Progenitor cell of endocrine pancreas (in vitro differentiated cells): ENCODE data around the gene CSAD. TPM values are rescaled to one million over a fixed set of nuclear protein-coding genes. Genes with fewer than 3 reads are reported as not detected.

Source experiments
- DNase-seq: peaks from one replicate; pipeline ENCODE4 v3.0.0; 2021; ENCODE audit warnings: low spot score; ENCODE audit not compliant: unreplicated experiment
- H3K27ac Mint-ChIP-seq: 2 replicates; pipeline ENCODE4 v1.8.0; 2021; ENCODE audit warnings: mild to moderate bottlenecking, moderate library complexity, mixed read lengths
- H3K27me3 Mint-ChIP-seq: 2 replicates; pipeline ENCODE4 v1.8.0; 2021; ENCODE audit warnings: mixed read lengths
- H3K36me3 Mint-ChIP-seq: 2 replicates; pipeline ENCODE4 v1.8.0; 2022; ENCODE audit warnings: mixed read lengths; ENCODE audit not compliant: insufficient read depth
- H3K4me1 Mint-ChIP-seq: 2 replicates; pipeline ENCODE4 v1.8.0; 2021; ENCODE audit warnings: low read depth, mixed read lengths
- H3K4me3 Mint-ChIP-seq: 2 replicates; pipeline ENCODE4 v1.8.0; 2021; ENCODE audit warnings: low read depth, mild to moderate bottlenecking, moderate library complexity, mixed read lengths
- H3K9me3 Mint-ChIP-seq: 2 replicates; pipeline ENCODE4 v1.8.0; 2021; ENCODE audit warnings: low read depth, mixed read lengths
- total RNA-seq: library from RNA; stranded (reverse); gene quantifications from 2 replicates; pipeline ENCODE4 v1.2.1, GENCODE V29; 2021
- TF ChIP-seq, protein P1 (sequence below): fragments of 200-600 bp; sonication (generic); IDR thresholded peaks from one replicate; pipeline ENCODE4 v1.5.0; 2021; ENCODE audit warnings: antibody characterized with exemption, mild to moderate bottlenecking; ENCODE audit not compliant: unreplicated experiment

Gene CSAD
- total RNA-seq, 1 donor from 2014 or later = 58.6 TPM

DNA sequence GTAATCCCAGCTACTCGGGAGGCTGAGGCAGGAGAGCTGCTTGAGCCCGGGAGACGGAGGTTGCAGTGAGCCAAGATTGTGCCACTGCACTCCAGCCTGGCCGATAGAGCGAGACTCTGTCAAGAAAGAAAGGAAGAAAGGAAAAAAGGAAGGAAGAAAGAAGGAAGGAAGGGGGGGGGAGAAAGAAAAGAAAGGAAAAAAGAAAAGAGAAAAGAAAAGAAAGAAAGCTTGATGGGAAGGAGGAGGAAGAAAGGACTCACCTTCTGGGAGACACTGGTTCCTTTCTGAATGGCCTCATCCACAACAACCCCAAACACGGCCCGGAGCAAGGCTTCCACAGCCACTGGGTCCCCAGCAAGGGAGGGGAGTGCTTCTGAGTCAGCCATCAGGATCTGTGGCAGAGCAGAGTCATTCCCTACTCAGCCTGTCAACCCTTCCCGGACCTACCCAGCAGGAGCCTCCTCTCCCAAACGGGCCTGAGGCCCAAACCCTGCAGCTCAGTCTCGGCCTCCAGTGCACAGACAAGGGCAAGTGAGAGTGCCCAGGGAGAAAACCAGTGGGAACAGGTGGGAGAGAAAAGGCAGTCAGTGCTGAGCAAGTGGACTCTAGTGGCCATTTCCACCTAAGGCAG lies 7.5 kb downstream of the CSAD start:
- H3K27me3 Mint-ChIP-seq = no peaks in the 10 kb centered on the region
- TF ChIP-seq, protein P1, sequence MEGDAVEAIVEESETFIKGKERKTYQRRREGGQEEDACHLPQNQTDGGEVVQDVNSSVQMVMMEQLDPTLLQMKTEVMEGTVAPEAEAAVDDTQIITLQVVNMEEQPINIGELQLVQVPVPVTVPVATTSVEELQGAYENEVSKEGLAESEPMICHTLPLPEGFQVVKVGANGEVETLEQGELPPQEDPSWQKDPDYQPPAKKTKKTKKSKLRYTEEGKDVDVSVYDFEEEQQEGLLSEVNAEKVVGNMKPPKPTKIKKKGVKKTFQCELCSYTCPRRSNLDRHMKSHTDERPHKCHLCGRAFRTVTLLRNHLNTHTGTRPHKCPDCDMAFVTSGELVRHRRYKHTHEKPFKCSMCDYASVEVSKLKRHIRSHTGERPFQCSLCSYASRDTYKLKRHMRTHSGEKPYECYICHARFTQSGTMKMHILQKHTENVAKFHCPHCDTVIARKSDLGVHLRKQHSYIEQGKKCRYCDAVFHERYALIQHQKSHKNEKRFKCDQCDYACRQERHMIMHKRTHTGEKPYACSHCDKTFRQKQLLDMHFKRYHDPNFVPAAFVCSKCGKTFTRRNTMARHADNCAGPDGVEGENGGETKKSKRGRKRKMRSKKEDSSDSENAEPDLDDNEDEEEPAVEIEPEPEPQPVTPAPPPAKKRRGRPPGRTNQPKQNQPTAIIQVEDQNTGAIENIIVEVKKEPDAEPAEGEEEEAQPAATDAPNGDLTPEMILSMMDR = no peak
- DNase-seq = no peak
- H3K27ac Mint-ChIP-seq = no peak overlapping the region
- peaks cover 11% of the 10 kb centered on the region for H3K4me1 Mint-ChIP-seq
- H3K36me3 Mint-ChIP-seq = no peaks in the 10 kb centered on the region
- H3K4me3 Mint-ChIP-seq = no peak overlapping the region
- no peaks in the 10 kb centered on the region for H3K9me3 Mint-ChIP-seq

DNA sequence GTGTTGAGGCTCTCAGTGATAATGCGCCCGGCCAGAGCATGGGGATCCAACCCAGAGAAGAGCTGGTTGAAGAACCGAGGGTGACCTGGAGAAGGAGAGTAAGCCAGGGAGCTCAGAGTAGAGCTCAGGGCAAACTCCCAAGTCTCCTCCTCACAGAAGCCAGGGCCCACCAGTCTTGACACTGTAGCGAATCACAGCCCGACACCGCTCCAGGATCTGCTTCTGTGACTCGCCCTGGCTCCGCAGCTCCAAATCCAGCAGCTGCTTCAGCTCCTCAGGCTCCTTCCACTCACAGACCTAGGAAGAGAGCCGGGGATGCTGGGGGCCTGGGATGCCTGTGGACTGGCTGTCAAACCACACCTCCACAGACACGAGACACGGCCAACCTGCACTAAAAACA lies 8.4 kb downstream of the CSAD start:
- no peak for DNase-seq
- TF ChIP-seq, protein P1 = no peak
- peaks cover 11% of the 10 kb centered on the region for H3K4me1 Mint-ChIP-seq
- H3K36me3 Mint-ChIP-seq = peaks cover 1% of the 10 kb centered on the region
- no peaks in the 10 kb centered on the region for H3K9me3 Mint-ChIP-seq
- no peak overlapping the region for H3K4me3 Mint-ChIP-seq
- H3K27me3 Mint-ChIP-seq = no peaks in the 10 kb centered on the region
- no peak overlapping the region for H3K27ac Mint-ChIP-seq

DNA sequence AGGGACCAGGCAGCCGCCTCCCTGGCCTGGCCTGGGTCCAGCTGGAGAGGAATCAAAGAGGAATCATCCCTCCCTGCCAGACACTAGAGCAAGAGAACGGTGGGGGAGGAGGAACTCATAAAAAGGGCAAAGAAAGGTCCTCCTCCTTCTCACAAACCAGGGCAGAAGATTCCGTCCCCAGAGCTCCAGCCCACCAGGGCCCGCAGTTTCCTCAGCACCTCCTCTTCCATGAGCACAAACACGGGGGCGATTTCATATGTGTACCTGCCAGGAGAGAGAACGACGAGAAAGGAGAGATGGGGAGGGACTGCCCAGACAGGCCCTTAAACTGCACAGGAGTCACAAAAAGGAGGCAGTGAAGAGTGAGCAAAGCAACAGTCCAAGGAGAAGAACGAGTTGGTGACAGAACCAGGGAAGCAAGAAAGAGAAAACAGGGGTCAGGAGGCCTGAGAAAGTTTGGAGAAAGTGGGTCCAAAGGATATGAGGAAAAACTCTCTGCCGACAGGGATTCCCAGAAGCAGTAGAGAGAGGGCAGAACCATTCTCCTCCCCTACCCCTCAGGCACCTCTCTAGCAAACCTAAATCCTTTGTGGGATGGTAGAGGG lies 8.9 kb downstream of the CSAD start:
- Mint-ChIP-seq H3K36me3 (peaks cover 5% of the 10 kb centered on the region), H3K4me1 (peaks cover 11% of the 10 kb centered on the region), H3K27ac (no peak overlapping the region), H3K9me3 (no peaks in the 10 kb centered on the region), H3K27me3 (no peaks in the 10 kb centered on the region), H3K4me3 (no peak overlapping the region)
- no peak for DNase-seq
- TF ChIP-seq, protein P1 = no peak

GRCh38 chr12:53170876-53171724 lies 9.6 kb downstream of the CSAD start:
- Mint-ChIP-seq H3K9me3 (no peaks in the 10 kb centered on the region), H3K27ac (no peak overlapping the region), H3K4me3 (no peak overlapping the region), H3K4me1 (peaks cover 11% of the 10 kb centered on the region), H3K27me3 (no peaks in the 10 kb centered on the region), H3K36me3 (peaks cover 5% of the 10 kb centered on the region)
- DNase-seq = no peak
- TF ChIP-seq, protein P1 = no peak

DNA sequence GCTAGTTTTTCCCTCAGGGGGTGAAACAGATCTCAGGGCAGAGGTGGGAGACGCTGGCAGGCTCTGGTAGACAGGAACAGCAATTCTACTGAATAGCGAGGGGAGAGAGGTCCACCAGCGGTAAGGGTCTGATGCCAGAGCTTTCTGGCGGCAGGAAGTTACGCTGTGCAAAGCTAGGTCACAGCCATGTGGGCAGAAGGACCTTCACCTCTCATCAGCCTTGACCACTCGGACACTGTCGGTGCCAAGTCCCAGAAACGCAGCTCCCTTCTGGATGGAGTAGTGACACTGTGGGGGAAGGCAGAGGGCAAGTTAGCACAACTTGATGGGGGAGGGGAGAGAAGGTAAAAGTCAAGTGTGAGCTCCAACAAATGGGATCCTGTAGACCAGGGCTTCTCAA lies 10.5 kb downstream of the CSAD start:
- H3K36me3 Mint-ChIP-seq = peaks cover 5% of the 10 kb centered on the region
- TF ChIP-seq, protein P1 = no peak
- peaks cover 5% of the 10 kb centered on the region for H3K4me1 Mint-ChIP-seq
- no peaks in the 10 kb centered on the region for H3K9me3 Mint-ChIP-seq
- H3K27ac Mint-ChIP-seq = peak overlapping the region; percentile 1
- no peaks in the 10 kb centered on the region for H3K27me3 Mint-ChIP-seq
- no peak overlapping the region for H3K4me3 Mint-ChIP-seq
- DNase-seq = no peak
